Endothelial cell of umbilical vein (primary cell): ENCODE measurements around the gene PDGFA. TPM values are rescaled to one million over a fixed set of nuclear protein-coding genes. Genes with fewer than 3 reads are reported as not detected.

Source experiments
- BruUV-seq: library from RNA; stranded (reverse); fragments of 400-500 nt; replicated peaks from 2 replicates; lab custom pipeline; 2021; lab: Mats Ljungman, UMichigan
- CTCF ChIA-PET: fragments of 300-600, 350-600 bp; sonication (Branson Sonifier 250); formaldehyde crosslinking; loops from one replicate; lab custom pipeline; 2021; ENCODE audit warnings: antibody characterized with exemption, inconsistent platforms; lab: Charles Lee
- POLR2A ChIA-PET: fragments of 300-600, 350-600 bp; sonication (Branson Sonifier 250); formaldehyde crosslinking; loops from one replicate; lab custom pipeline; 2021; ENCODE audit warnings: antibody characterized with exemption, inconsistent platforms; lab: Charles Lee
- DNase-seq: peaks from one replicate; pipeline ENCODE4 v3.0.0-alpha.2; 2011; ENCODE audit warnings: low read depth, low spot score
- FAIRE-seq: peaks from 2 replicates; lab custom pipeline; 2011; peaks lifted over from hg19 to GRCh38; lab: Jason Lieb, UNC
- H2AFZ ChIP-seq: 2 replicates; pipeline ENCODE4 v1.6.0; 2012; ENCODE audit warnings: low read depth, low read length, control low read depth, inconsistent platforms
- H3K27ac ChIP-seq: 2 replicates; pipeline ENCODE4 v1.5.1; 2011; ENCODE audit warnings: low read depth, mild to moderate bottlenecking, control low read depth, low read length, moderate library complexity; ENCODE audit not compliant: insufficient read depth
- H3K27me3 ChIP-seq, 2 experiments: 2 replicates each; pipeline versions ENCODE4 v1.6.0 to v1.6.1; 2011; ENCODE audit warnings: low read length in 2 of 2, mixed read lengths in 1 of 2; ENCODE audit not compliant: control insufficient read depth in 2 of 2, insufficient read depth in 2 of 2
- H3K36me3 ChIP-seq, 2 experiments: 2 replicates in 1 of 2; 3 replicates in 1 of 2; pipeline ENCODE4 v1.5.1; 2011; ENCODE audit warnings: low read length in 2 of 2, mild to moderate bottlenecking in 1 of 2, moderate library complexity in 1 of 2; ENCODE audit not compliant: control insufficient read depth in 2 of 2, insufficient read depth in 2 of 2; ENCODE audit errors: extremely low read depth in 1 of 2
- H3K4me1 ChIP-seq: 3 replicates; pipeline ENCODE4 v1.5.1; 2011; ENCODE audit warnings: mild to moderate bottlenecking, low read length; ENCODE audit not compliant: control insufficient read depth, insufficient read depth; ENCODE audit errors: extremely low read depth
- H3K4me2 ChIP-seq: 2 replicates; pipeline ENCODE4 v1.6.1; 2011; ENCODE audit warnings: low read length, control low read depth, mixed read lengths; ENCODE audit not compliant: insufficient read depth
- H3K4me3 ChIP-seq, 3 experiments: fragments of 200-600 bp in 1 of 3; sonication (generic), shearing (Covaris generic) in 1 of 3; replicated peaks in 1 of 3; 2 replicates each; pipeline ENCODE4 v1.5.1; 2011 to 2016; ENCODE audit warnings: control low read depth in 3 of 3, low read length in 3 of 3, mild to moderate bottlenecking in 2 of 3, inconsistent platforms in 1 of 3, low read depth in 1 of 3, moderate library complexity in 1 of 3; ENCODE audit not compliant: insufficient read depth in 1 of 3
- H3K79me2 ChIP-seq: 2 replicates; pipeline ENCODE4 v1.6.0; 2012; ENCODE audit warnings: low read length, inconsistent platforms; ENCODE audit not compliant: control insufficient read depth, insufficient read depth
- H3K9ac ChIP-seq: replicated peaks from 2 replicates; pipeline ENCODE3; 2011; ENCODE audit warnings: low read length, control low read depth; ENCODE audit not compliant: insufficient read depth; ENCODE audit errors: extremely low read depth
- H3K9me1 ChIP-seq: replicated peaks from 3 replicates; pipeline ENCODE4 v1.6.0; 2011; ENCODE audit warnings: mild to moderate bottlenecking, low read length; ENCODE audit not compliant: control insufficient read depth, insufficient read depth; ENCODE audit errors: extremely low read depth
- H3K9me3 ChIP-seq: replicated peaks from 2 replicates; pipeline ENCODE4 v1.5.1; 2012; ENCODE audit warnings: low read length, inconsistent platforms; ENCODE audit not compliant: control insufficient read depth, insufficient read depth
- H4K20me1 ChIP-seq: replicated peaks from 2 replicates; pipeline ENCODE3; 2011; ENCODE audit warnings: mild to moderate bottlenecking, low read length; ENCODE audit not compliant: control insufficient read depth, insufficient read depth; ENCODE audit errors: extremely low read depth
- CTCF ChIP-seq, 2 donors: IDR thresholded peaks; 1 replicate in 1 of 2; 2 replicates in 1 of 2; pipeline ENCODE4 v1.5.1; 2011; ENCODE audit warnings: low read length in 2 of 2, mild to moderate bottlenecking in 2 of 2, moderate library complexity in 2 of 2, control low read depth in 1 of 2, inconsistent platforms in 1 of 2, low read depth in 1 of 2; ENCODE audit not compliant: insufficient read depth in 1 of 2; ENCODE audit errors: extremely low read depth in 1 of 2
- FOS ChIP-seq: IDR thresholded peaks from 2 replicates; pipeline ENCODE4 v1.6.1; 2011; ENCODE audit warnings: mild to moderate bottlenecking, low read length, moderate library complexity, borderline replicate concordance; ENCODE audit not compliant: insufficient read depth
- GATA2 ChIP-seq: IDR thresholded peaks from 2 replicates; pipeline ENCODE4 v1.7.0; 2011; ENCODE audit warnings: low read depth, mild to moderate bottlenecking, moderate library complexity, mixed read lengths, low read length; ENCODE audit not compliant: insufficient read length, insufficient read depth
- JUN ChIP-seq: IDR thresholded peaks from 2 replicates; pipeline ENCODE4 v1.6.1; 2011; ENCODE audit warnings: borderline replicate concordance, low read depth; ENCODE audit not compliant: insufficient read length, insufficient read depth
- MAX ChIP-seq: IDR thresholded peaks from 2 replicates; pipeline ENCODE4 v1.6.1; 2011; ENCODE audit not compliant: insufficient read depth, insufficient read length
- MYC ChIP-seq: IDR thresholded peaks from one replicate; pipeline ENCODE4 v1.6.1; 2011; ENCODE audit warnings: mild to moderate bottlenecking, low read depth, low read length
- POLR2A ChIP-seq: IDR thresholded peaks from 2 replicates; pipeline ENCODE4 v1.6.1; 2012; ENCODE audit warnings: low read depth, mild to moderate bottlenecking, control low read depth, low read length
- POLR2AphosphoS5 ChIP-seq: IDR thresholded peaks from 2 replicates; pipeline ENCODE4 v1.6.1; 2012; ENCODE audit warnings: low read depth, mild to moderate bottlenecking, control low read depth, low read length, moderate library complexity; ENCODE audit not compliant: insufficient read depth
- dilution Hi-C: fragments of 300-500 bp; cut with MboI; formaldehyde crosslinking; loops from one replicate; pipeline ENCODE4 v1.15.0; 2019; ENCODE audit warnings: low sequenced_read_pairs; ENCODE audit not compliant: extremely low pct_ligation_motif_present
- intact Hi-C: fragments of 100-400 bp; cut with micrococcal nuclease; formaldehyde crosslinking; loops from one replicate; pipeline ENCODE4 v1.10.0; 2022
- polyA plus RNA-seq, 4 experiments: library from polyadenylated mRNA; depleted of rRNA in 3 of 4; stranded (reverse) in 3 of 4; unstranded in 1 of 4; fragments of >200 nt; gene quantifications; 2 replicates each; pipeline versions ENCODE4 v1.2.1 to v1.2.3, GENCODE V29; 2011 to 2012; ENCODE audit warnings: missing spikeins in 1 of 4
- total RNA-seq: library from RNA; stranded (reverse); gene quantifications from 2 replicates; pipeline ENCODE4 v1.2.3, GENCODE V29; 2021

The PDGFA gene
- total and polyA plus RNA-seq, 2 donors (not counting 3 experiments of a cell fraction or from before 2014, with no cell fraction given), result 17.4 to 62.4 TPM

GRCh38 chr7:538764-539685 is 19.4 kb upstream of the PDGFA start:
- no peaks in the 10 kb centered on the region for H3K9me3 ChIP-seq
- H3K27ac ChIP-seq, result peak overlapping the region; percentile 90
- H3K4me2 ChIP-seq, result no peak overlapping the region
- TF ChIP-seq MAX (no peak), JUN (no peak), MYC (no peak), POLR2A (no peak)
- intact Hi-C loops (loop anchor here (1.0 kb wide), 2 partner anchors 17 to 21 kb away; no protein-coding TSS in a partner anchor), dilution Hi-C loops (no loop called here)
- CTCF ChIA-PET, result interaction anchor here (0.9 to 2.2 kb wide), 5 partner anchors 17 to 217 kb away, joined by 3 to 12 read pairs (median 3); partner anchors contain the start of gene PDGFA
- H2AFZ ChIP-seq, result no peak overlapping the region
- no peak overlapping the region for H3K4me3 ChIP-seq
- POLR2A ChIA-PET, result no interaction called here
- BruUV-seq, result no TSS peak
- FAIRE-seq, result no peak
- H3K9me1 ChIP-seq, result no peaks in the 10 kb centered on the region
- peaks cover 35% of the 10 kb centered on the region for H3K4me1 ChIP-seq
- no peaks in the 10 kb centered on the region for H4K20me1 ChIP-seq
- H3K27me3 ChIP-seq, result no peaks in the 10 kb centered on the region
- no peaks in the 10 kb centered on the region for H3K36me3 ChIP-seq
- no peaks in the 10 kb centered on the region for H3K79me2 ChIP-seq
- peak overlapping the region; percentile 56 for H3K9ac ChIP-seq
- DNase-seq, result no peak

- CTCF ChIA-PET, result interaction anchor here (0.9 to 2.2 kb wide), 5 partner anchors 16 to 216 kb away, joined by 3 to 12 read pairs (median 3); partner anchors contain the start of gene PDGFA
- Histone ChIP-seq H3K9me3 (no peaks in the 10 kb centered on the region), H3K4me1 (peaks cover 28% of the 10 kb centered on the region), H3K4me3 (no peak overlapping the region), H3K36me3 (no peaks in the 10 kb centered on the region), H3K27me3 (no peaks in the 10 kb centered on the region), H3K9me1 (no peaks in the 10 kb centered on the region), H3K9ac (peak overlapping the region; percentile 56), H4K20me1 (no peaks in the 10 kb centered on the region), H3K4me2 (peak overlapping the region; percentile 24), H2AFZ (peak overlapping the region; percentile 44), H3K27ac (peak overlapping the region; percentile 90), H3K79me2 (no peaks in the 10 kb centered on the region)
- dilution Hi-C loops (no loop called here), intact Hi-C loops (loop anchor here (1.0 kb wide), 2 partner anchors 16 to 20 kb away; no protein-coding TSS in a partner anchor)
- FAIRE-seq (peak; percentile 95), DNase-seq (peak; percentile 65)
- TF ChIP-seq GATA2 (peak; percentile 83), JUN (peak; percentile 22), POLR2AphosphoS5 (peak; percentile 68), CTCF (IDR thresholded peaks at IDR 0.05; ENCODE audit: extremely low read depth in 1 of 2, insufficient read depth in 1 of 2, low read depth in 1 of 2, low read length in 2 of 2) (no peak), FOS (peak; percentile 78)
- no TSS peak for BruUV-seq
- POLR2A ChIA-PET, result no interaction called here
Observed at GRCh38 chr7:537911-538634, 18.4 kb upstream of the PDGFA start.
